ENCODE data around the gene KRT7. TPM values are rescaled to one million over a fixed set of nuclear protein-coding genes. Genes with fewer than 3 reads are reported as not detected.
A peak's percentile ranks its signal among the peaks of the same experiment; 100 is the strongest.

The KRT7 gene
- total RNA-seq, 1 experiment from 2014 or later = 0.80 TPM

DNA sequence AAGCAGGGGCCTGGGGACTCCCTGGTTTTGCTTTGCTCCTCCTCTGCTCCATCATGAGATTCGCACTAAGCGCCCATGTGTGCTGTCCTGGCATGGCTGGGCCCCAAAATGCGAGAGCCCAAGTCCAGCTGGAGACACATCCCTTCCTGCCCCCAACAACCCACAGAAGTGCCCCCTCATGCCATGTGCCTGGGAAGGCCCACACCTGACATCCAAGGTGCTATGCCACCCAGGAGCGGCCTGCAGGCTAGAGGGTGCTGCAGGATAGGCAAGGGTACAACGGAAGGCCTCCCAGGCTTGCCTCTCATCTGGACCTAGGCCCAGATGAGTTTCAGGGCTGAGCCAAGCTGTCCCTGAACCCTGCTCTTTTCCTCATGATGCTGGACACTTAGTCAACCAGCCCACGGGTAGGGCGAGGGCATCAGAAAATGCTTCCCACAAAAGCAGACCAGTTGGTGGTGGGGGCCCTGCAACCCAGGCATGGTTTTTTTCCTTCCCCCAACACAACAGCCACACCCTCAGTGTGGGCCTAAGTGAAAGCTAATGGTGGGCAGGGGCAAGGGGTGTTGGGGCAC lies 28.0 kb upstream of the KRT7 start:
- no peaks in the 10 kb centered on the region for H3K36me3 ChIP-seq (replicated peaks; ENCODE audit: control insufficient read depth, insufficient read depth, low read length)
- H3K4me3 ChIP-seq (ENCODE audit: insufficient read depth, low read depth, low read length) = no peak overlapping the region
- DNase-seq = peak; percentile 10
- no peaks in the 10 kb centered on the region for H3K27me3 ChIP-seq (ENCODE audit: control insufficient read depth, insufficient read depth, low read length)

DNA sequence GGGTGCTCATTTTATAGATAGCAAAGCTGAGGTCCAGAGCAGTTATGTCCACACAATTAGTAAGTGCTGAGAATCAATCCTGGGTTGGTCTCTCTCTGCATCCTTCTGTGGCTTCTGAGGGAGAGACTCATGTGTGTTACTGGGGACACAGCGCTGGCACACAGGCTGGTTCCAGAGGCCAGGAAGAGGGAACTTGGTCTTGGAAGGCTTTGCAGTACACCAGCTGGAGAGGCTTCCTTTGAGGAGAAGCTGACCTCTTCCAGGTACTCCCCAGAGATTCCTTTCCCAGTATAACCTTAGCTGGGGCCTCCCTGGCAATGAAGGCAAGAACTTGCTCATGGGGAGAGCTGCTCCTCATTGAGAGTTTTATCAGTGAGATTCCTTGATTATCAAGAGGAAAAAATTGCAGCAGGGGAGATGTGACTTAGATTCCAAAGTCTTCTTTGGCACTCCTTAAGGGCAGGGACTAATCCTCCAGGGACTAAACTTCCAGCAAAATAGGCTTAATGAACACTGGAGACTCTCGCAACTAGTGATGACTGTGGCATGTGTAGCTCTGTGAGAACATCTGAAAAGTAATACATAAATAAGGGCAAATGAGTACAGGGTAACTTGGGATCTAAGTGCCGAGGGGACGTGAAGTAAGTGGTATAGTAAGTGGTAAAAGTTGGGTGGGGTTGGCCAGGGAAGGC lies 27.3 kb upstream of the KRT7 start:
- peak; percentile 8 for DNase-seq
- H3K4me3 ChIP-seq (ENCODE audit: insufficient read depth, low read depth, low read length) = no peak overlapping the region
- H3K36me3 ChIP-seq (replicated peaks; ENCODE audit: control insufficient read depth, insufficient read depth, low read length) = no peaks in the 10 kb centered on the region
- no peaks in the 10 kb centered on the region for H3K27me3 ChIP-seq (ENCODE audit: control insufficient read depth, insufficient read depth, low read length)

DNA sequence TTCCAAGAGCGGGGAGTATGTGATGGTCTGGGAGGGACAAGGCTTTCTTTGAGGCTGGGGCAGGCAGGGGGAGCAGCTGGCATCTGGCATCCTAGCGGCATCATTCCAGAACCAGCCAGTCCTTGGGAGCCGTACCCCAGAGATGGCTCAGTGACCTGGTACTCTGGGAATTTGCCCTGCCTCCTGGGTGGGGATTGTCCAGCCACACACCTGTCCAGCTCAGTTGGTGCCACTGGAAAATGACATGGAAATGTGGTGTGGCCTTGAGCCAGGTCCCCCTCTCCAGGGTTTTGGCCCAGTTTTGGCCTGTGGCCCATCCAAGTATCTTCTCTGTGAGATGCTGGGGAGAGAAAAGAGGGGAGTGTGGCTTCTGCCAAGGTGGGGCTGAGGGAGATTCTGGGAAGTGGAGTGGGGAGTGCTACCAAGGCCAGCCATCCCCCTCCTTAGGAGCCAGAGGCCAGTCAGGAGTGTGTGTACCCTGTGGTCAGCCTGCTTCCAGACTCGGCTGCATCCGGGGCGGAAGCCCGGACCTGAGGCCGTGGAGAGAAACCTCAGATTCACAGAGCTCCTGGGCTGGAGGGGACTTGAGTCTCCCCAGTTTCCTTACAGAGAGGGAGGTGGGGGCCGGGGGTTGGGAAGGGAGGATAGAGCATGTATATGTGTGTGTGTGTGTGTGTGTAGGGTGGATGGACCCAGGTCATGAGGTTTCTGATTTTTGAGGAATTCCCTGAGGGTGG lies 26.6 kb upstream of the KRT7 start:
- Histone ChIP-seq H3K36me3 (replicated peaks; ENCODE audit: control insufficient read depth, insufficient read depth, low read length) (no peaks in the 10 kb centered on the region), H3K4me3 (ENCODE audit: insufficient read depth, low read depth, low read length) (no peak overlapping the region), H3K27me3 (ENCODE audit: control insufficient read depth, insufficient read depth, low read length) (no peaks in the 10 kb centered on the region)
- DNase-seq = peak; percentile 14

DNA sequence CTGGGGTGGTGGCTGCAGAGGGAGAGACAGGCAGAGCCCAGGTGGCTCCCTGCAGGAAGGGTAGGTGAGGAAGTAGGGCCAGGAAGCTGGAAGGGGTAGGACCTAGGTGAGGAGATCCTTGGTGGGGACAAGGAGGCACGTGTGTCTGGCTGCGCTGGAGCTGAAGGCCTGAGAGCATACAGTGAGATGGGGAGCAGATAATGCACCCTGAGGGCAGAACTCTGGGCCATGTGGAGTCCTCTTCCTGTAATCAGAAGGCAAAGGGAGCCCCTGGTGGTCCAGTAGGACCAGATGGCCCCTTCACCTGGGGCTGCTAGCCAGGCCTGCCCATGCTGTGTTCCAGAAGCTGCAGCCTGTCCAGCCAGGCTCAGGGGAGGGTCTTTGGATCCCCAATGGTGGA lies 25.9 kb upstream of the KRT7 start:
- peak; percentile 45 for DNase-seq
- H3K4me3 ChIP-seq (ENCODE audit: insufficient read depth, low read depth, low read length) = no peak overlapping the region
- no peaks in the 10 kb centered on the region for H3K36me3 ChIP-seq (replicated peaks; ENCODE audit: control insufficient read depth, insufficient read depth, low read length)
- no peaks in the 10 kb centered on the region for H3K27me3 ChIP-seq (ENCODE audit: control insufficient read depth, insufficient read depth, low read length)

DNA sequence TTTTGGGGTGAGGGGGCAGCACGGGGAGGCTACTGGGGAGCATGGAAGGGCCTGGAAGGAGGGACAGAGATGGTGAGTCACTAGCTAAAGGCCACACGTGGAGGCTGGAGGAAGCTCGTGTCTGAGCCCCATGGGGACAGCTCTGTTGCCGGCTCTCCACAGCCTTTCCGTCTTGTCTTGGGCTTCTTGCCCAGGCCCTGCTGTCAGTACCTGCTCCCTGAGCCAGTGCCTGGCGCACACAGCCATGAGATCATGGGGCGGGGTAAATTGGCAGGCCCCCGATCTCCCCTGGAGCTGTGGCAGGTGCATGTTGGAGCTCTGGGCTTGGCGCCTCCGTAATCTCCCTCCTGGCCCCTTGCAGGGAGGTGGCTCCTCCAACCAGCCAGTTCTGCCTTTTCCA lies 25.1 kb upstream of the KRT7 start:
- no peaks in the 10 kb centered on the region for H3K36me3 ChIP-seq (replicated peaks; ENCODE audit: control insufficient read depth, insufficient read depth, low read length)
- H3K27me3 ChIP-seq (ENCODE audit: control insufficient read depth, insufficient read depth, low read length) = no peaks in the 10 kb centered on the region
- no peak overlapping the region for H3K4me3 ChIP-seq (ENCODE audit: insufficient read depth, low read depth, low read length)
- no peak for DNase-seq

DNA sequence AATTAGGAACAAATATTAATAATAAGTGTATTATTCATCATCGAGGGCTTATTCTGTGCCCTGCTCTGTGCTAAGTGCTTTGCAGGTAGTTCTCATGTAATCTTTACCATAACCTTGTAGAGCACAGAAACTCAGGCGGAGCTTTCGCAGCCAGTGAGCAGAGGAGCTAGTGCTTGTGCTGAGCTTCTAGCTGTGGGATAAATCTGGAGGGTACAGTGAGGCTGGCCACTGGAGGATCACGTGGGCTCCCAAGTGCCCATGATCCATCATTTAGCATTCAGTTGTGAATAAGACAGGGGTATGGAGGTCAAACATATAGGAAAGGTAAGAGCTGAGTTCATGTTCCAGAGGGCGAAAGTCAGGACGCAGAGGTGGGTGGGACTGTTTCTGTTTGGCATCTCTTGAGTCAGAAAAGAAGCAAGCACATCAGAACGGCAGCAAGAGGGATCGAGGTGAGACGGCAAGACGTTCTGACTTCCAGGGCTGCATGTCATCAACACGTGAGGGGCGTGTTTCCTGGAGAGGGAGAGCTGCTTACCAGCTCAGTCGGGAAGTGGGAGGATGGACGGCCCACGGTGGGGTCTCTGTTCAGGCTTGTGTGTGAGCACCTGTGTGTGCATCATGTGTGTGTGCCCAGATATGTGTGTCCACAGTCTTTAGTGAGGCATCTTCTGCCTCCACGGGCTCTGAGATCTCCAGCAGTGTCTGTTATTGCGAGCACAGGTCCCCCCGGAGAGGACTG lies 24.4 kb upstream of the KRT7 start:
- peak; percentile 29 for DNase-seq
- no peak overlapping the region for H3K4me3 ChIP-seq (ENCODE audit: insufficient read depth, low read depth, low read length)
- no peaks in the 10 kb centered on the region for H3K27me3 ChIP-seq (ENCODE audit: control insufficient read depth, insufficient read depth, low read length)
- no peaks in the 10 kb centered on the region for H3K36me3 ChIP-seq (replicated peaks; ENCODE audit: control insufficient read depth, insufficient read depth, low read length)

DNA sequence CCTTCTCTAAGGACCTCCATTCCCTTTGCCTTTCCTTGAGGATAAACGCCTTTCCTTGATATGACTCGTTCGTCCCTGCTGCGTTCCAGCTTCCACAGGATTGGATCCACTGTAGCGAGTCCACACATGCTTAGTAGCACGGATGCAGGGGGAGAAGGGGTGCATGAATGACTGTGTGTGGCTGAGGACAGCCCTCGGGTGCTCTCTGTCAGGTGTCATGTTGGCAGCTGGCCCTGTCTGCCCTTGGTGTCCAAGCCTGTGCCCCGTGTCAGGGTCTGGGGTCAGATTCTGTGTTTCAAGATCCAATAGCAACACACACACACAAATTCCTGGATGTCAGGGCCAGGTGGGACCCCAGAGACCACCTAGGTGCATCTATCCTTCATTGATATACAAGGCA lies 23.7 kb upstream of the KRT7 start:
- no peak overlapping the region for H3K4me3 ChIP-seq (ENCODE audit: insufficient read depth, low read depth, low read length)
- no peaks in the 10 kb centered on the region for H3K27me3 ChIP-seq (ENCODE audit: control insufficient read depth, insufficient read depth, low read length)
- no peaks in the 10 kb centered on the region for H3K36me3 ChIP-seq (replicated peaks; ENCODE audit: control insufficient read depth, insufficient read depth, low read length)
- DNase-seq = peak; percentile 7

DNA sequence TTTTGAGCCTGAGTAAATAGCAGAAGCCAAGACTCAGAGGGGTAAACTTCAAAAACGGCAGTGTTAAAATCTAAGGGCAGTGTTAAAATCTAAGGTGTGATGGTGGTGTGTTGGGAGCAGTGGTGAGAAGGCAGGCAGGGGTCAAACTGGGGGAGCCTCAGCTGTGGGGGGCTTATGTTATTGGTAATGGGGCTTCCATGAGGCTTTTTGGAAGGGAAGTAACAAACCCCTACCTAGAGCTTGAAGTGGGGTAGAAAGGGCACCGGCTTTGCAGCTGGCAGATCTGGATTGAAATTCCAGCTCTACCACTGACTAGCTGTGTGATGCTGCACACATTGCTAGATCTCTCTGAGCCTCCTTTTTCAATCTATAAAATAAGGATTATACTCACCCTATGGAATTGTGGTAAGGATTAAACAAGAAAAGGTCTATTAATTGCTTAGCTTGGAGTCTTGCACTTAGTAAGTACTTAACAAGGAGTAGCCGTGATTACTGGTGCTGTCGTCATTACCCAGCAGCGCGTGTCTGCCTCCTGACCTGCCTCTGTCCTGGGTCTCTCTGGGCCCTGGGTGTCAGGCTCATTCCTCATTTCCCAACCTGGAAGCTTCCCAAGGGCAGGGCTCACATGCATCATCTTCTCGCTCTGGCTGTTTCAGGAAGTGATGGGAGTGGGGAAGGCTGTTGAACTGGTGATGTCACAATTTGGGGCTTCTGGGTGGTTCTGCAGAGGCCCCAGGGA lies 22.7 kb upstream of the KRT7 start:
- DNase-seq = peak; percentile 14
- H3K27me3 ChIP-seq (ENCODE audit: control insufficient read depth, insufficient read depth, low read length) = no peaks in the 10 kb centered on the region
- no peak overlapping the region for H3K4me3 ChIP-seq (ENCODE audit: insufficient read depth, low read depth, low read length)
- H3K36me3 ChIP-seq (replicated peaks; ENCODE audit: control insufficient read depth, insufficient read depth, low read length) = no peaks in the 10 kb centered on the region

DNA sequence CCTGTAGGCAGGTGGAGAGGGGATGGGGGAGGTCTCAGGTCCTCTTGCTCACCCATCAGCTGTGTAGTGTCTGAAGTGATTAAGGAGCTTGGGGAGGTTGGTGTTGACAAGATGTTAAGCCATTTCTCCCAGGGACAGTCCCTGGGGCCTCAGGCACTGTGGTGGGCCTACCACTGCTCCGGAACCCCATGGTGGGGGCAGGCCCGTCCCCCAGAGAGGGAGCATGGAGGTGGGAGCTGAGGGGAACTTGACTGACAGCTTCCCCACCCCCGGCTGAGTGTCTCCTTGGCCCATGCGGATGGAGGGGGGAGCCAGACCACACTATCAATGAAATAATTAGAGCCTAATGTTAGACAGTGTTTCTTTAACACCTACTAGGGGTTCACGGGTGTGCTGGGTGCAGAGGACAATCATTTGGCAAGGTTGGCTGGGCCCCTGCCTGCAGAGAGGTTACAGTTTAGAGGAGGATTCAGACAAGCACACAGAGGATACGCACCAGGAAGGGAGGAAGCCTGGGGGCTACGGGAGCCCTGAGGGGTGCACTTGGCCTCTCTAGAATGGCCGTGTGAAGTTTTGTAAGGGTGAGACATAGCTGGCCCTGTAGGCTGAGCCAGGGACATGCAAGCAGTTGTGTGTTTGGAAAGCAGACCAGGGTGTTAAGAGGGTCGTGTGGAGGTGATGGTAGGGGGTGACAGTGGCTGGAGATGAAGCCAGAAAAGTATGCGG lies 22.0 kb upstream of the KRT7 start:
- peak; percentile 31 for DNase-seq
- Histone ChIP-seq H3K4me3 (ENCODE audit: insufficient read depth, low read depth, low read length) (no peak overlapping the region), H3K36me3 (replicated peaks; ENCODE audit: control insufficient read depth, insufficient read depth, low read length) (no peaks in the 10 kb centered on the region), H3K27me3 (ENCODE audit: control insufficient read depth, insufficient read depth, low read length) (no peaks in the 10 kb centered on the region)

DNA sequence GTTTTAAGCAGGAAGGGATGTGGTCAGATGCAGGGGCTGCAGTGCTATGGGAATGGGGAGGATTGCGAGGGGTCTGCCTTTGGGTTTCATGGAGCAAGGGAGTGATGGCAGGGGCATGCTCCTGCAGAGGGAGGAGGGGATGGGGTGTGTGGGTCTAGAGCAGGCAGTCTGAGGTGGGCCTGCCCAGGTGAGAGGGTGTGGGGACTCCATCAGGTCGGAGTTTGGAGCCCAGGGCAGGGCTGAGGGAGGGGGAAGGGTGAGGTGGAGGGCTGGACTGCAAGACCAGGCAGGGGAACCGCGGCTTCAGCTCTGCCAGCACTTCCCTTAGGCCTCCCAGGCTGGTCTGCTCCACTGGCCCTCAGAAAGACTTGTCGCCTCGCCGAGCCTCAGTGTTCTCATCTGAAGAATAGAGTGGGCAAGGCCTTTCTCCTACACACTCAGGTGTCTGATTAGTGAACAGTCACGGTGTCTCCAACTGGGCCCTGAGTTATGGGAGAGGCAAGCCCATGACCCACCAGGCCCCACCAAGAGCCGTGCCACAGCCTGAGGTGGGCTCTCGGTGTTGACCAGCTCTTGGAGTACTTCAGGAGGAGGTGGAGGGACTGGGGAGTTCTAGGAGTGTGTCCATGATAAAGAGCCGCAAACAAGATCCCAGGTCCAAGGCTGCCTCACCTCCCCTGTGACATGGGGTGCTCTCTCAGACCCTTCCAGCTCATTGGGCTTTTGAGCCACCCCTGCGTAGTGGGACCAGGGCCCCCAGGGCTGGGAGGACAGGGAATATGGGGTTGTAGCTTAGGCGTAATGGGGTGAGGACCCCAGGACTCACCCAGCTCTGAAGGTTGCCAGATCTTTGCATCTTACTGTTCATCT lies 21.1 kb upstream of the KRT7 start:
- H3K27me3 ChIP-seq (ENCODE audit: control insufficient read depth, insufficient read depth, low read length) = no peaks in the 10 kb centered on the region
- no peaks in the 10 kb centered on the region for H3K36me3 ChIP-seq (replicated peaks; ENCODE audit: control insufficient read depth, insufficient read depth, low read length)
- no peak for DNase-seq
- H3K4me3 ChIP-seq (ENCODE audit: insufficient read depth, low read depth, low read length) = no peak overlapping the region

DNA sequence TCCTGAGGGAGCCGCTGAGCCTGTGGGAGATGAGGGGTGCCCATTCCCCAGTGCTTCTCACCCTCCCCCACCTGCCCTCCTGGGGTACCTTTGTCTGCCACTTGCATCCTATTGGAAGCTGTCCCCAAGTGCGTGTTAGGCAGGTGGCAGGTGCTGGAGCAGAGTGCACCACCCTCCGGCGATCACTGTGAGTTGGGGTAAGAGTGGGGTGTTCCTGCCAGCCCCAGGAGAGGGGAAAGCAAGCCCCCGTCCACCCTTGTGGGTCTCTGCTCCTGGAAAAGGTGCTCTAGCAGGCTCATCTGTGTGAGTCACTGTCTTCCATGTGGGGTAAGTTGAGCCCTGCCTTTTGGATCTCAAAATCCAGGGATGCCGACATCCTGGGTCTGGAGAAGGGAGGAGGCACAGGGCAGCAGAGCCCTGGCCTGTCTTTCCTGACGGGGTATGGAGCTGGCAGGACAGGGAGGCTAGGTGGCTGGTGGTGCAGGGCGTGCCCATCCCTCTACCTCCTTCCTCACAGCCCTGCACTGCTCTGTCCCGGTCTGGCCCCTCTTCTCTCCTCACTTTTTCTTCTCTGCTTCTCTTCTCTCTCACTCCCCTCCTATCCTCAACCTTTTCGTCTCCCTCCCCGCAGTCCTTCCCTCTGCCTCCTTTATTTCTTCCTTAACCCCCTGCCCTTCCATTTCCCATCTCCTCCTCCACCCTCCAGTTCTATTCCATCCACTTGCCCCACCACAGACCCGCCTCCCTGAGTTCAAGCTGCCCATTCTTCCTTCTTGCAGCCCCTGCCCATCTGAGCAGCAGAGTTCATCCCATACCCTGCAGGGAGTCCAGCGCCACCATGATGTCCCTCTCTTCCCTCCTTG lies 20.1 kb upstream of the KRT7 start:
- Histone ChIP-seq H3K4me3 (ENCODE audit: insufficient read depth, low read depth, low read length) (no peak overlapping the region), H3K27me3 (ENCODE audit: control insufficient read depth, insufficient read depth, low read length) (no peaks in the 10 kb centered on the region), H3K36me3 (replicated peaks; ENCODE audit: control insufficient read depth, insufficient read depth, low read length) (no peaks in the 10 kb centered on the region)
- no peak for DNase-seq

DNA sequence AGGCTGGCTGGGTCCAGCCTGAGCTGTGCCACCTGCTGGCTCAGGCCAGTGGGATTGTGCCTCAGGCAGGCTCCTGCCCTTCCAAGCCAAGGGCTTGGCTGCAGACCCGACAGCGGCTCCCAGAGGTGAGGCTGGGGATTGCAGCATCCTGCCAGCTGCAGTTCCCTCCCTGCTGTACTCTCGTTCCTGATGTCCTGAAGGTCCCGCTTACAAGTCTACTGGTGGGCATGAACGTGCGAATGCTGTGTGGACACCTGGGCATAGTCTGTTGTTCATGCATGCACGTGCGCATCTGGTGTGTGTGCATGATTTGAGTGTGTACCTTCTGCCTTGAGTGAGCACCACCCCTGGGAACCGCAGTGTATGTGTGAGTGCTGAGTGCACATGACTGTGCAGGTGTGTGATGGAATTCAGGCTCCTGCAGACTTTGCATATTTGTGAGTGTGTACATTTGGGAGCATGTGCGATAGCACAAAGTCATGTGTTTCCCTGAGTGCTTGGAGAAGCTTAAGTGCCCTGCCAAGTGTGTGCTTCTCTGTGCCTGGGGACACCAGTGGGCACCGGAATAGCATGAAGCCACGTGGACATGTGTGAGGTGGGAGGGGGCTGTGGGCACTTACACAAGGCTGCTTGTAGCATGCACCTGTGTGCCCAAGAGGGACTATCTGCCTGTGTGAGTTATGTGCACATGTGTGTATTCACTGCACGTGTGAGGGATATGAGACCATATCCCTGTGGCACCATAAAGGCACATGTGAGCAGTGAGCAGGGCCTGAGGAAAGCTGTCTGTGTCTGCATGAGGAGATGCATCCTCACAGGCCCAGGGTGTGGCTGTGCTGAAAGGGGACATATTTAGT lies 19.3 kb upstream of the KRT7 start:
- H3K27me3 ChIP-seq (ENCODE audit: control insufficient read depth, insufficient read depth, low read length) = no peaks in the 10 kb centered on the region
- DNase-seq = peak; percentile 95
- H3K36me3 ChIP-seq (replicated peaks; ENCODE audit: control insufficient read depth, insufficient read depth, low read length) = no peaks in the 10 kb centered on the region
- H3K4me3 ChIP-seq (ENCODE audit: insufficient read depth, low read depth, low read length) = no peak overlapping the region
